Right ventricle myocardium superior (tissue), 1 donor: Measurements from ENCODE around the gene C20orf141. TPM values are rescaled to one million over a fixed set of nuclear protein-coding genes. Genes with fewer than 3 reads are reported as not detected.
"Not testable (repeated sequence)": the region's sequence is repeated elsewhere in the genome, so short reads cannot be mapped to it uniquely, and the experiment has no call there.

Source experiments
- ATAC-seq: fragments of 200-7000 bp; cut with Tn5 transposase; one replicate; pipeline ENCODE4 v1.9.1; 2020; ENCODE audit warnings: mild to moderate bottlenecking; ENCODE audit not compliant: poor library complexity
- DNase-seq: peaks from one replicate; pipeline ENCODE4 v3.0.0-alpha.2; 2020
- intact Hi-C: fragments of 100-400 bp; cut with DNase I; formaldehyde crosslinking; loops from one replicate; pipeline ENCODE4 v1.11.2; 2022
- total RNA-seq: library from RNA; stranded (reverse); fragmentation: NEBNext Ultra II Directional; extraction: Animal tissue kit (Norgen Biotek cat#: 25700); gene quantifications from one replicate; pipeline ENCODE4 v1.2.1, GENCODE V29; 2021
- donor health status: DM: no; HTN: yes; CAD: no; lungs with severe emphysema.

The C20orf141 gene
- total RNA-seq, 1 donor from 2014 or later = not detected

DNA sequence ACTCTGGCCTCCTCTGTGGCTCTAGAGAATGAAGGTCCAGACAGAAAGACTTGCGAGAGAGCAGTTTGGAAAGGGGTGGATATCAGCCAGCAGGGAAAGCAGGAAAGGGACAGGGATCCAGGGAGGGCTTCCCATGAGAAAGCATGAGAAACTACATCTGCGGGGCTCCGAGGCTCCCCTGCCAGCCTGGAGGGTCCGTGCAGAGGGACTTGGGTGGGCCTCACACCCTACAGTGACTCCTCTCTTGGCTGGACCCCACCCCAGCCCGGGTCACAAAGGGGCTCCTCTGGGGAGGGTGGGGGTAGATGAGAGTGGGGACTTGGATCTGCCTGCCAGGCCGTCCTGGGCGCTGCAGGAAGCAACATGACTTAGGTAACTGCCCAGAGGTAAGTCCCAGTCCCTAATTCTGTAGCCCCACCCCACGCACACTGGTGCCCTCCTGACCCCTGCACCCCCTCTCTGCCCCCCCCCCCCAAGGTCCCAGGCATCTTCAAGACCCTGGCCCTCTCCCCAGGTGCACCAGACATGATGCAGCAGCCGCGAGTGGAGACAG lies 1.3 kb downstream of the C20orf141 start, which contains the start of gene TMEM239:
TSS of gene TMEM239 (plus strand) at position 335 of the 553 bp plus-strand sequence. CDS start at position 526, 191 bp downstream.
- DNase-seq = no peak
- ATAC-seq = no peak
- intact Hi-C loops = no loop called here

DNA sequence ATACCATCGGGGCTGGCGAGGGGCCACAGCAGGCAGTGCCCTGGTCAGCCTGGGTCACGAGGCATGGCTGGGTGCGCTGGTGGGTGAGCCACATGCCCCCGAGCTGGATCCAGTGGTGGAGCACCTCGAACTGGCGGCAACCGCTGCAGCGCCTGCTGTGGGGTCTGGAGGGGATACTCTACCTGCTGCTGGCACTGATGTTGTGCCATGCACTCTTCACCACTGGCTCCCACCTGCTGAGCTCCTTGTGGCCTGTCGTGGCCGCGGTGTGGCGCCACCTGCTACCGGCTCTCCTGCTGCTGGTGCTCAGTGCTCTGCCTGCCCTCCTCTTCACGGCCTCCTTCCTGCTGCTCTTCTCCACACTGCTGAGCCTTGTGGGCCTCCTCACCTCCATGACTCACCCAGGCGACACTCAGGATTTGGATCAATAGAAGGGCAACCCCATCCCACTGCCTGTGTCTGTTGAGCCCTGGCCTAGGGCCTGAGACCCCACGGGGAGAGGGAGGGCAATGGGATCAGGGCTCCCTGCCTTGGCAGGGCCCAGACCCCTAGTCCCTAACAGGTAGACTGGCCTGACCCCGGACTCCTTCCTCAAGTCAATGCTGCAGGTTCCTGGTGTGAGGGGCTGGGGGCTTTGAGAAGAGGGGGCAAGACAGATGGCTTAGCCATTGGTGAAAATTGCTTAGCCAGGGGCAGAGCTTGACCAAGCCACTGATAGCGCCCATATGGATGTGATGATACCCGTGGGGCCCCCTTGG lies 2.0 kb downstream of the C20orf141 start:
- ATAC-seq (no peak), DNase-seq (no peak)
- intact Hi-C loops = no loop called here

DNA sequence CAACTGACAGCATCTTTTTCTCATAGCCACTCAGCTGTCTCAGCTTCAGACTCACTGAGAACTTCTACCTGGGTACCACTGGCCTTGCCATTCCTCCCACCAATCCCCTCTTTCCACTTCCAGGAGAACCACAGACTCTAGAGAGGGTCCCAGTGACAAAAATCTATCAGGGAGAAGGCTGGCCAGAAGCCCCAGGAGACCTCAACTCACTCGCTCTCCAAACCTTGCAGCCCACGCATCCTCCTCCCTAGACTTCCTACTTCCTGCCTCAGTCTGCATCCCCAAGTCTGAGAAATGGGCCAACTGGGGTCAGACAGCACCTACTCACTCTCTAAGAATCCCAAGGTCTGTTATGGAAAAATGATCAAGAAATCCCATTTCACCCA lies 2.5 kb downstream of the C20orf141 start:
- no peak for DNase-seq
- ATAC-seq = no peak
- intact Hi-C loops = no loop called here

DNA sequence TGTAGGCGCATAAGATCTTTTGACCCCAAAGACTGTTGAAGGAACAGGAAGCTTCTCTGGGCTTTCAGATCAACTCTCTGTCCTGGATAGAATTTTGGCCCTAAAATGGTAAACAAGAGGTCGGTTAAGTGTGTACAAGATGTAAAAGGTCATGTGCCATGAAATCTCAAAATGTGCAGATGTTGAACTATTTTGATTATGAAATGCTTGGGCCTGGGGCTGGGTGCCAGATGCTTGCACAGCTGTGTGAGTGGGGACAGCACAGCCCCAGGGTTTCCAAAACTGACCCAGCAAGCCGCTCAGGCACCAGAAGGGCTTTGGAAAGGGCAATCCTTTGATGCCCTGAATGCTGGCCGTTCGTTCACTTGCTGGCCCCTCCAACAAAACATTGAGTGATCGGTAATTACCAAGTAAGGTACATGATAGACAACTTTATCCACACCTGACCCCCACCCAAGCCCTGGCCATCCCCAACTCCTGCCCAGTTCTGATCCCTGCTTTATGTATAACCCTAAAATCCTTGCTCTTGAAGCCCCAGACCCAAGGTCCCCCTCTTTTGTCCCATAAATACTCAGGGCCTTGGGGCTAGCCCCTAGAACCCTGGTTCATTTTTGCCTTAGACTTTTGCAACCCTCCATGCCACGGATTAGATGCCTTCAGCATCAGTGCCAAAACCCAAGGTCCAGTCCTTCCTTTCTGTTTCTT lies 3.3 kb downstream of the C20orf141 start:
- ATAC-seq (peak; percentile 60), DNase-seq (peak; percentile 70)
- intact Hi-C loops = no loop called here

DNA sequence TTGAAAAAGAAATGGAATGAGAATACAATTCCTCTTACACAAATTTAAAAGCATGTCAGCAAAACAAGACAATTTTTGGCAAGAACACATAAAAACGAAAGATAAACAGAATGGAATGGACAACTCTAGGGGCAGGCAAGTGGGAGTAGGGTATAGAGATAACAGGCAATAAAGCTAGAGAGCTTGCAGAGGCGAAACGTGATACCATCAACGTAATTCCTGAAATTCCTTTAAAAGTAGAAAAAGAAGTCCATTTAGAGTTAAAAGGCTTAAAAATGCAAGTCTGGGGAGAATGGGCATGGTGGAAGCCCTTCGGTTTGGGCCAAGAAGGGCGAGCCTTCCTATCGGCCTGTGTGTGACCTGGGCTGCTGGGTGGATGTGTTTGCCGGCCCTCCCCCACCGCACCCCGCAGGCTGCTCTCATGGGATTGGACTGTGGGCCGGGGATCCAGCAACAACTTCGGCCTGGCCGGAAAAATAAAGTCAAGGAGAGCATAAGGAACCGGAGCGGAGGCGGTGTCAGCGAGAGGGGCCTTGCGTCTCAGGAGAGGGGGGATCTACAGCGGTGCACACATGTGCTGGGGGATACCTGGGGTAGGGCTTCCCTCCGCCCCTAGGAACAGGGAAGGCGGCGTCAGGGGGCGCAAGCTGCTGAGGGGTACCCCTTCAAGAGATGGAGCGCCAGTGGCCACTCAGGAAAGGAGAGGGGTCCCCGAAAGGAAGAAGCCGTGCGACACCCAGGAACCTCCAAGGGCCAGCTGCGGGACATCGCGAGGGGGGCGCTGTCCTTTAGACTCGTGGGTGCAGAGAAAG lies 5.5 kb downstream of the C20orf141 start:
- ATAC-seq (peak; percentile 30), DNase-seq (no peak)
- intact Hi-C loops = no loop called here

DNA sequence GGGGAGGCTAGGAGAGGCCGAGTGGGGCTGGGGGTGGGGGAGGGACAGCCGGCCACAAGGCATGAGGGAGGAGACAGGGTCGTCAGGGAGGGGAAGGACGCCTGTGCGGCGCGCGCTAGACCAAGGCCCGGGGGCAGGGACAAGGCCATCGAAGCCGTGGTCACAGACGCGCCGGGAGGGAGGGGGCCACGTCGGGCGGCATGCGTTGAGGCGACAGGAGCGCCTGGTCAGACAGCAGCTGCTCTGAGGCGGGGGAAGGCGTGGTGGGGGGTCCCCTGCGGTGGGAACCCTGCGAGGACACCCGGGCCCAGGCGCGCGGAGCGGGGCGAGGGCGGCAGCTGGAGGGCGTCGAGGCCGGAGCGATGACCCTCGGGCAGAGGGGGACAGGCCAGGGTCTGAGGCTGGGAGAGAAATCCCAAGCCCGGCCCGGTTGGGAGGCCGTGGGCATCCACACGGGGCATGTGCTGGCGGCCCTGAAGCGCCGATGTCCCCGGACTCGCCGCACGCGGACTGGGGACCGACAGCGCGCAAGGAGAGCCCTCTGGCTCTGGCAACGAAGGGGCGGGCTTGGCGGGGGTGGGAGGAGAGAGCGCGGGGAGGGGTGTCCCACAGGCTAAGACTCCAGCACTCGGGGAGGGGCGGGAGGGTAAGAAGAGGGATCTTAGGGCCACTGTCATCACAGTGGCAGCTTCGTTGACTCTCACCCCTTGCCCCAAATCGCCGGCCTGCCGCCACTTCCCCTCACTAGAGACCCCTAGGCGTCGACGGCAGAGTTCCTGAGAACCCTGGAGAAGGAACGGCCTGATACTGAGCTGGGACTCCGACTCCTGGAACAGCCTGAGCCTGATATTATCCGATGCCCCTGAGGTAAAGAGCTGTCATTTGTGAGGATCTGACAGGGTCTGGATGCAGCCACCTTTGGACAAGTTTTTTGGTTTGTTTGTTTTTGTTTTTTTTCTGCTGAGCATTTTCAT lies 6.4 kb downstream of the C20orf141 start:
- DNase-seq (peak; percentile 42), ATAC-seq (peak; percentile 40)
- intact Hi-C loops = no loop called here

DNA sequence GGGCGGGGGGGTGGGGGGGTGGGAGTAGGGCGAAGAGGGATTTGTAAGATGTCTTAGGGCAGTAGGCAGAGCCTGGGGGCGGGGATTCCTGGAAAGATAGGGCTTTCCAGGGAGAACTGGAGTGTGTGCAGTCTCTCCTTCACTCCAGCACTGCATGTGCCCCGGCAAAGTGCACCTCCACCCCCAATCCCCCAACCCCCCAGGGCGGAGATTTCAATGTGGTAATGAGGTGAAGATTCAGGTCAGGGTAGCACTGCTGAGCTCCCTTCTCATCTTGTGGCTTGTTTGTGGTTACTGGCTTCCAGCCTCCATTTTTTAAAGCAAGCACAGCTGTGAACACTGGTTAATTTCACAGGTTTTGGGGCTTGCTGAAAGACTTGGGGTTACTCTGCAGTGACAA lies 7.3 kb downstream of the C20orf141 start:
- no peak for ATAC-seq
- DNase-seq = no peak
- intact Hi-C loops = no loop called here

DNA sequence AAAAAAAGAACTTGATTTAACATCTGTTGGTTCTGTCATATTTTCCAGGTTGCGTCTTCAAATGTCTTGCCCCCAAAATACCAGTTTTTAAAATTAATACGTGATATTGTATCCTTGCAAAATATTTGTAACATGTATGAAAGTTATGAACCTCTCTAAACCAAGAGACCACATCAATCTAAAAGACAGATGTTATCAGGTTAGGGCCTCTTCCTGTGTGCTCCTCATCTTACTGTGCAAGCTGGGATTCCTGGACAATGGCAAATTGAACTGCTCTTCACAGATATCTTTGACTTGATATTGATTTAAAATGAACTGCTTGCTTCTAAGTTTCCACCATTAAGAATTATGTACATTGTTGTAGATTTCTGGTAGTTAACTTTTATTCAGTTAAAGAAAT lies 11.0 kb downstream of the C20orf141 start:
- intact Hi-C loops = no loop called here
- DNase-seq (no peak), ATAC-seq (no peak)

DNA sequence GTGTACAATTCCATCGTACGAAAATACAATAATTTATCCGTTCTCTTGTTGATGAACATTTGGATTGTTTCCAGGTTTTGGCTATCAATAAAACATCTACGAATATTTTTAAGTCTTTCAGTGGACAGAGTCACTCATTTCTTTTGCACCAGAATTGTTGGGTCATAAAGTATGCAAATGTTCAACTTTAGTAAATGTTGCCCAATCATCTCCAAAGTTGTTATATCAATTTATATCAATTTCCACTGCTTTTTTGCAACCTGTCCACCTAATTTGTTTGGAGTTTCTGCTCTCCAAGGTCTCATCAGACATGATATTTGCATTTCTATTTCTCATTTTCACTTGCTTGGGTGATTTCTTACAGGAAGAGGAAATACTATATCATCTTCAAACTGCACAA lies 11.9 kb downstream of the C20orf141 start:
- no peak for ATAC-seq
- no peak for DNase-seq
- intact Hi-C loops = no loop called here

DNA sequence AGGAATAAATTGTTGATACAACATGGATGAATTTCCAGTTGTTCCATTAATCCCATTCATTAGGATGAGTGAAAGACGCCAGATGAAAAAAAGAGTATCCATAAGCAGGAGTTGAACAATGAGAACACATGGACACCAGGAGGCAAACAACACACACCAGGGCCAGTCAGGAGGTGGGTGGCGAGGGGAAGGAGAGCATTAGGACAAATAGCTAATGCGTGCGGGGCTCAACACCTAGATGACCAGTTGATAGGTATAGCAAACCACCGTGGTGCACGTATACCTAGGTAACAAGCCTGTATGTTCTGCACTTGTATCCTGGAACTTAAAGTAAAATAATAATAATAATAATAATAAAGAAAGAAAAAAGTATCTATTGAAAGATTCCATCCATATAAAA lies 14.6 kb downstream of the C20orf141 start:
- intact Hi-C loops = no loop called here
- DNase-seq = no peak
- no peak for ATAC-seq

DNA sequence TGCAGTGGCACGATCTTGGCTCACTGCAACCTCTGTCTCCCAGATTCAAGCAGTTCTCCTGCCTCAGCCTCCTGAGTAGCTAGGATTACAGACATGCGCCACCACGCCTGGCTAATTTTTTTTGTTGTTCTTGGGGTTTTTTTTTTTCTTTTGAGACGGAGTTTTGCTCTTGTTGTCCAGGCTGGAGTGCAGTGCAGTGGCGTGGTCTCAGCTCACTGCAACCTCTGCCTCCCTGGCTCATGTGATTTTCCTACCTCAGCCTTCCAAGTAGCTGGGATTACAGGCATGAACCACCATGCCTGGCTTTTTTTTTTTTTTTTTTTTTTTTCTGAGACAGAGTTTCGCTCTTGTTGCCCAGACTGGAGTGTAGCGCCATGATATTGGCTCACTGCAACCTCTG lies 16.4 kb downstream of the C20orf141 start:
- intact Hi-C loops, DNase-seq, ATAC-seq: not testable (repeated sequence)

DNA sequence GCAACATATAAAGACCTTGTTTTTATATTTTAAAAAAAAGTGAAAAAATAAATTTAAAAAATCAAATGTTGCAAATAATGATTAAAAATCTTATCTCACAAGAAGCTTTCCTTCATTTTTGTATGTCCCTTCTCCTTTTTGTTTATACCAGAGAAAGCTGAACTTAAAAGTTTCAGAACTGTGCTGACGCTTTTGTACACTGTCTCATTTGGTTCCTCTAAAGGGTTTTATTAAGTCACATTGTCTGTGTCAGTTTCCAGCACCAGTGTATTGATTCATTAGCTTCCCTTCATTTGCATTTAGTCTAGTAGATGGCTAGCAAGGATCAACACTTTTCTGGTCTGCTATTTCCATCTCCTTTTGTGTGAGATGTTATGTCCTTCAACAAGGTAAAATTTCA lies 19.0 kb downstream of the C20orf141 start:
- no peak for ATAC-seq
- intact Hi-C loops = no loop called here
- no peak for DNase-seq

DNA sequence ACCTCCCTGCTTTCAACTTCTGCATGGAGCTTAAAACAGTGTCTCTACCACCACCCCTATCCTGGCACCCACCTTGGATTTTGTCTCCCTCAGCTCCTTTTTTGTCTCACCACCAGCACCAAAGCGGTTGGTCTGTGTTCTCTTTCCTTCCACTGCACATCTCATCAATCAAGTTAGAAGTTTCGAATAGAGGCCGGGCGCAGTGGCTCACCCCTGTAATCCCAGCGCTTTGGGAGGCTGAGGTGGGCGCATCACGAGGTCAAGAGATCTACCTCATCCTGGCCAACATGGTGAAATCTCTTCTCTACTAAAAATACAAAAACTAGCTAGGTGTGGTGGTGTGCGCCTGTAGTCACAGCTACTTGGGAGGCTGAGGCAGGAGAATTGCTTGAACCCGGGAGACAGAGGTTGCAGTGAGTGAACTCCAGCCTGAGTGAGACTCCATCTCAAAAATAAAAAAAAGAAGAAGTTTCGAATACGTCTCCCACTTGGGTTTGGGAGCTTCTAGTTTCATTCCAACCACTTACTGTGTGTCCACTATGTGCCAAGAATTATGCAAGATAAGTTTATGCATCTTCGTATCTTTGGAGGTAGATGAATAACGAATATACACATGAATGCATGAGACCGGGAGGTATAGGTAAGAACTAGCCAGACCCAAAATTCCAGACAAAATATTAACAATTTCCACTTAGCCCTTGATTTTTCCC lies 19.8 kb downstream of the C20orf141 start:
- intact Hi-C loops = no loop called here
- DNase-seq = no peak

DNA sequence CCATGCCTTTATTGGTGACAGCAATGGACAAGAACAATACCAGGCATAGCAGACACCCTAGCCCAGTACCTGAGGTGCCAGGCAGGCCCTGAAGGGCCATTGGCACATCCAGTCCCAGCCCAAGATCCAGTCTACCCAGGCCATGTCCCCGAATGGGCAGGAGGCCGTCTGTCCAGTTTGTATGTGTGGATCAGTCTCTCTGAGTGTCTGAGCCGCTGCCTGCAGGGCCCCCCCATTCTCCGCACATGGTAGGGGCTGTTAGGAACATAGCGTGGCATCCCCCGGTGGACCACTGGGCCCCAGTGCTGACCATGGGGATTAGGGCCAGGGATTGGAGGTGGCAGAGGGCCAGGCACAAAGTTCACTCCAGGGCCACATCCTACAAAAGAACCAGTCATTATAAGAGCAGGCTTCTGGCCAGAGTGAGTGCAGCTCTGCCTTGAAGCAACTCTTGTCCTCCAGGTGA lies 20.6 kb downstream of the C20orf141 start:
- intact Hi-C loops = no loop called here
- no peak for ATAC-seq
- no peak for DNase-seq

More for the DNA sequence above, 19.8 kb downstream of the C20orf141 start:
- no peak for ATAC-seq

DNA sequence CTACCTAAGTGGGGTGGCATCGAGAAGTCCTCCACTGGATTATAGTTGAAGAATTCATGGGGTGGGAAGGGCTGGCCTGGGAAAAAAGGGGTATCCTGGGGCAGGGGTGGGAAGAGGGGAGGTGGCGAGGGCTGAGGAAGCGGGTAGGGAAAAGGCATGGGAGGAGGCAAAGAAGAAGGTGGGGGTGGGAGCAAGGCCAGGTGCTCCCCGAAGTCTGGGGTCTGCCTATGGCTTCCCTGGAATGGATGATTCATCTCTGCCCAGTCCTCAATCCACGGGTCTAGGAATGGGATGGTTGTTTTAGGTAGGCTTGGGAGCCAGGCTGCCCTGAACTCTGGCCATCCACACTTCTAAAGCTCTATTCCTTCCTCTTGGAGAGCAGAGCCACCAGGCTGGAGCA lies 21.2 kb downstream of the C20orf141 start:
- intact Hi-C loops = no loop called here
- ATAC-seq (no peak), DNase-seq (no peak)

DNA sequence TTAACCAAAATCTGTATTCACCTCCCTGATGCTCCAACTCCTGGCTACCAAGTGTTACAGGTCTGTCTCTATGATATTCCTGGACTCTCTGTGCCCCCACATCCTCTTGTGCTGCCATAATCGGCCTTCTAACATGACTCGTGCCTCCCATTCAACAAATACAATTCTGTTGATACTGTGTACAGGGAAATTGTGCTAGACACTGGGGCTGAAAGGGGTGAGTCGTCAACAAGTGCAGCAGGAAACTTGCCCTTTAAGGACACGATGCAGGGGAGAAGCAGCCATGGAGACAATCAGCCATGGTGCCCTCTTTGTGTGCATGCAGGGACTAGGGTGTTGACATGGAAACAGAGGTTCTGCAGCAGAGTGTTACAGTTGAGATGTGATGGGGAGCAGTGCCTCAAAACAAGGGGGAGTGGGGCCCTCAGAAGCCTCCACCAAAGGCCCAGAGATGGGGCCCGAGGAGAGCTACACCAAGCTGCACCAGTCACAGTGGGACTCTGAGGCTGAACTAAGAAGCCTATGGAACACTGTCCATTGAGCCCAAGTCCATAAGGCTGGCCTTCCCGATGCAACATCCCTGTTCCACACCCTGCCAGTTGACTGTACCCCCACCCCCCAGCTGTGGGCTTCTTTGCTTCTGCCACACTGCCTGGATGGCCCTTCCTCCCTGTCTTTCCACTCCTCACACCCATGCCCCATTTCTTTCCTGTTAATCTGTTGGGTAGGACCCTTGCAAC lies 22.6 kb downstream of the C20orf141 start:
- DNase-seq (no peak), ATAC-seq (no peak)
- intact Hi-C loops = no loop called here
